PC-9 (cell line): ENCODE data around the gene SNRPB2. TPM values are rescaled to one million over a fixed set of nuclear protein-coding genes. Genes with fewer than 3 reads are reported as not detected.
A peak's percentile ranks its signal among the peaks of the same experiment; 100 is the strongest.

Experiments used
- Bru-seq: library from RNA; stranded (reverse); fragments of 400-500 nt; gene quantifications from one replicate; lab custom pipeline; 2021; lab: Mats Ljungman, UMichigan
- BruChase-seq, 2 experiments: library from RNA; stranded (reverse); fragments of 400-500 nt; gene quantifications; one replicate each; lab custom pipeline; 2021; lab: Mats Ljungman, UMichigan
- BruUV-seq: library from RNA; stranded (reverse); fragments of 400-500 nt; replicated peaks from 2 replicates; lab custom pipeline; 2021; lab: Mats Ljungman, UMichigan
- CTCF ChIA-PET: fragments of 300-600 bp; sonication (Branson Sonifier 250); formaldehyde crosslinking; loops from one replicate; lab custom pipeline; 2022; ENCODE audit warnings: antibody characterized with exemption; lab: Charles Lee
- POLR2A ChIA-PET: fragments of 300-600 bp; sonication (Branson Sonifier 250); formaldehyde crosslinking; loops from one replicate; lab custom pipeline; 2022; ENCODE audit warnings: antibody characterized with exemption; ENCODE audit not compliant: unreplicated experiment; lab: Charles Lee
- DNase-seq, 2 experiments: peaks; one replicate each; pipeline versions ENCODE4 v3.0.0 to v3.0.0-alpha.2; 2015 to 2022; ENCODE audit warnings: mixed read lengths in 1 of 2
- H2AFZ ChIP-seq: fragments of 200-600 bp; sonication (generic); 2 replicates; pipeline ENCODE4 v1.8.1; 2017; ENCODE audit warnings: antibody characterized with exemption
- H3F3A ChIP-seq: fragments of 200-600 bp; sonication (generic); 2 replicates; pipeline ENCODE4 v1.8.1; 2017; ENCODE audit warnings: antibody characterized with exemption, mild to moderate bottlenecking, low read depth; ENCODE audit not compliant: insufficient read depth
- H3K27ac ChIP-seq: fragments of 200-600 bp; sonication (generic); 2 replicates; pipeline ENCODE4 v1.6.1; 2016; ENCODE audit warnings: mixed run types
- H3K27me3 ChIP-seq: fragments of 200-600 bp; sonication (generic); 2 replicates; pipeline ENCODE4 v1.6.1; 2016; ENCODE audit warnings: low read depth, mixed run types; ENCODE audit not compliant: insufficient read depth
- H3K36me3 ChIP-seq: fragments of 200-600 bp; sonication (generic); 2 replicates; pipeline ENCODE4 v1.6.1; 2016; ENCODE audit warnings: low read depth, mixed run types
- H3K4me1 ChIP-seq: fragments of 200-600 bp; sonication (generic); replicated peaks from 2 replicates; pipeline ENCODE4 v1.6.1; 2016; ENCODE audit warnings: mixed run types; ENCODE audit not compliant: insufficient read depth
- H3K4me2 ChIP-seq: fragments of 200-600 bp; sonication (generic); 2 replicates; pipeline ENCODE4 v1.6.1; 2017; ENCODE audit warnings: mixed run types
- H3K4me3 ChIP-seq: fragments of 200-600 bp; sonication (generic); 2 replicates; pipeline ENCODE4 v1.6.1; 2016; ENCODE audit warnings: mixed run types
- H3K79me2 ChIP-seq: fragments of 200-600 bp; sonication (generic); 2 replicates; pipeline ENCODE4 v1.6.1; 2017; ENCODE audit warnings: low read depth, mixed run types
- H3K9me2 ChIP-seq: fragments of 200-600 bp; sonication (generic); 2 replicates; pipeline ENCODE4 v1.8.1; 2017; ENCODE audit warnings: mild to moderate bottlenecking; ENCODE audit not compliant: insufficient read depth
- H3K9me3 ChIP-seq: fragments of 200-600 bp; sonication (generic); 2 replicates; pipeline ENCODE4 v1.8.1; 2016; ENCODE audit warnings: low read depth; ENCODE audit not compliant: insufficient read depth
- H4K20me1 ChIP-seq: fragments of 200-600 bp; sonication (generic); 2 replicates; pipeline ENCODE4 v1.8.1; 2017; ENCODE audit not compliant: insufficient read depth
- CTCF ChIP-seq: fragments of 200-600 bp; sonication (generic); conservative IDR thresholded peaks from 2 replicates; pipeline ENCODE4 v1.6.1; 2017; ENCODE audit warnings: mixed run types, antibody characterized with exemption, mild to moderate bottlenecking, moderate library complexity
- EZH2 ChIP-seq: fragments of 200-600 bp; sonication (generic); IDR thresholded peaks from 2 replicates; pipeline ENCODE4 v1.8.0; 2017; ENCODE audit warnings: antibody characterized with exemption, low read depth
- intact Hi-C: fragments of 100-400 bp; cut with micrococcal nuclease; formaldehyde crosslinking; loops from one replicate; pipeline ENCODE4 v1.10.0; 2022; ENCODE audit not compliant: unreplicated experiment
- long read RNA-seq: library from polyadenylated mRNA; stranded (forward); transcript quantifications from one replicate; pipeline ENCODE4 v2.0.0, GENCODE V29; 2022
- total RNA-seq: library from RNA; stranded (reverse); gene quantifications from 2 replicates; pipeline ENCODE4 v1.2.3, GENCODE V29; 2021

SNRPB2 gene
- total RNA-seq, result 44.8 and 57.9 TPM in 2 replicates
- Bru-seq, nascent RNA, result percentile 91 among the genes with signal in this experiment
- percentile 85 among the genes with signal in this experiment for BruChase-seq, experiment 1, labeled RNA remaining after a 2-hour chase
- BruChase-seq, experiment 2, labeled RNA remaining after a 6-hour chase, result percentile 95 among the genes with signal in this experiment
- long read RNA-seq, transcript SNRPB2-201 (7 exons, 2,452 nt), result minor isoform, 68 of 173 reads
- long read RNA-seq, transcript SNRPB2-202 (7 exons, 1,588 nt), result major isoform, 75 of 173 reads
- long read RNA-seq, partial matches to known transcripts, result 29 of 173 reads
- long read RNA-seq, other reads (novel, unspliced or antisense), result 1 of 173 reads

GRCh38 chr20:16729565-16730460 is at the start of gene SNRPB2:
Gene SNRPB2 (plus strand): TSS chr20:16730026. CDS start chr20:16731703, 1,677 bp downstream.
- Histone ChIP-seq H3K9me2 (no peaks in the 10 kb centered on the region), H3K4me3 (peak within 1 kb of the TSS; percentile 85), H3K79me2 (peaks cover 25% of the 10 kb centered on the region), H4K20me1 (no peaks in the 10 kb centered on the region), H3K27me3 (peaks cover 7% of the 10 kb centered on the region; the same call in 1 of the 2 replicates), H3K36me3 (peaks cover 16% of the 10 kb centered on the region), H3K4me2 (peak within 1 kb of the TSS; percentile 97), H3F3A (peaks cover 8% of the 10 kb centered on the region; the same call in 1 of the 2 replicates), H3K27ac (peak within 1 kb of the TSS; percentile 38), H2AFZ (peak within 1 kb of the TSS; percentile 94), H3K9me3 (0 out of 2 replicates have a peak, but pooled peaks cover 5% of the 10 kb centered on the region), H3K4me1 (peaks cover 24% of the 10 kb centered on the region)
- ChIA-PET POLR2A (no interaction called here), CTCF (no interaction called here)
- BruUV-seq, result TSS peak; percentile 75
- peak; percentile 86 to 87 for DNase-seq
- intact Hi-C loops, result loop anchor here (1.0 to 5.0 kb wide), 2 partner anchors 157 to 213 kb away; partner anchors contain the start of gene KIF16B
- no peak for TF ChIP-seq EZH2
- TF ChIP-seq CTCF, result no peak

GRCh38 chr20:16684416-16684815 is 45.4 kb upstream of the SNRPB2 start:
- TF ChIP-seq EZH2 (no peak), CTCF (no peak)
- ChIA-PET CTCF (no interaction called here), POLR2A (no interaction called here)
- no peak for DNase-seq
- Histone ChIP-seq H3K4me3 (no peak overlapping the region), H3K79me2 (no peaks in the 10 kb centered on the region), H3K27me3 (no peaks in the 10 kb centered on the region), H3K4me1 (no peaks in the 10 kb centered on the region), H3K27ac (no peak overlapping the region), H4K20me1 (no peaks in the 10 kb centered on the region), H3K36me3 (no peaks in the 10 kb centered on the region), H2AFZ (no peak overlapping the region), H3K9me2 (no peaks in the 10 kb centered on the region), H3K9me3 (no peaks in the 10 kb centered on the region), H3K4me2 (no peak overlapping the region), H3F3A (no peaks in the 10 kb centered on the region)
- intact Hi-C loops, result no loop called here
- BruUV-seq, result no TSS peak

- no peaks in the 10 kb centered on the region for H3K4me1 ChIP-seq
- intact Hi-C loops, result no loop called here
- H3K9me2 ChIP-seq, result no peaks in the 10 kb centered on the region
- no peak overlapping the region for H3K4me3 ChIP-seq
- H3K27me3 ChIP-seq, result no peaks in the 10 kb centered on the region; the same call in 1 of the 2 replicates
- H4K20me1 ChIP-seq, result no peaks in the 10 kb centered on the region
- BruUV-seq, result no TSS peak
- POLR2A ChIA-PET, result no interaction called here
- no peak overlapping the region for H2AFZ ChIP-seq
- DNase-seq, result no peak
- TF ChIP-seq EZH2 (no peak), CTCF (no peak)
- H3K27ac ChIP-seq, result no peak overlapping the region
- no peaks in the 10 kb centered on the region for H3K9me3 ChIP-seq
- H3K79me2 ChIP-seq, result no peaks in the 10 kb centered on the region
- H3K36me3 ChIP-seq, result no peaks in the 10 kb centered on the region
- no peak overlapping the region for H3K4me2 ChIP-seq
- CTCF ChIA-PET, result no interaction called here
- H3F3A ChIP-seq, result no peaks in the 10 kb centered on the region
Measured at GRCh38 chr20:16689906-16690305, 39.9 kb upstream of the SNRPB2 start.
